IMR-90 (cell line): Measurements from ENCODE around the gene CWC22.

Source experiments
- CTCF ChIP-seq: conservative IDR thresholded peaks from 2 replicates; pipeline ENCODE4 v1.5.1; 2012; ENCODE audit warnings: mild to moderate bottlenecking, low read depth, low read length, improper control_type of control experiment
- MAZ ChIP-seq: IDR thresholded peaks from 2 replicates; pipeline ENCODE4 v1.6.1; 2012; ENCODE audit warnings: low read depth, mild to moderate bottlenecking, low read length, improper control_type of control experiment, moderate library complexity, borderline replicate concordance

GRCh38 chr2:179999000-179999399 lies 8.1 kb downstream of the CWC22 start:
- TF ChIP-seq MAZ (no peak), CTCF (no peak)
